ENCODE results near the gene TEKT1.

The TEKT1 gene

DNA sequence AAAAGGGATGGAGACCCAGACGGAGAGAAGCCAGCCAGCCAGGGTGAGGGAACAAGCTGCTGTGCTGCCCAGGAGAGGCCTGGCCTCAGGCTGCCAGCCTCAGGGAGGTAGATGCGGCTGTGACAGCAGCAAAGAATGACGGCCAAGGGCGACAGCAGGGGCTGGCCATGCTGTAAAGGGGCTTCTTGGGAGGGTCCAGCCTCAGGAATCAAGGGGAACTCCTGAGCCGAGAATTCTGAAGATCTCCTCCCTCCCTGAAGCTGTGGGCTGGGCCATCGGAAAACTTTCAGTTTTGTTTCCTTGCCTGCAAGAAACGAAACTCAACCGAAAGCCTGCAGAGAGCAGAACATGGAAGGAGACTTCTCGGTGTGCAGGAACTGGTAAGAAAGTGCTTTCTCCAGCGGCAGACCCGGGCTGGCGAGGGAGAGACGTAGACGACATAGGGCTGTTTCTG lies 75.8 kb downstream of the TEKT1 start, which contains the start of gene XAF1:
TSS of gene XAF1 (plus strand) at position 316 of the 454 bp plus-strand sequence. CDS start at position 349, 33 bp downstream.
- DNase-seq, result no peak

GRCh38 chr17:6755281-6755680 lies 76.2 kb downstream of the TEKT1 start:
- no peak for DNase-seq

DNA sequence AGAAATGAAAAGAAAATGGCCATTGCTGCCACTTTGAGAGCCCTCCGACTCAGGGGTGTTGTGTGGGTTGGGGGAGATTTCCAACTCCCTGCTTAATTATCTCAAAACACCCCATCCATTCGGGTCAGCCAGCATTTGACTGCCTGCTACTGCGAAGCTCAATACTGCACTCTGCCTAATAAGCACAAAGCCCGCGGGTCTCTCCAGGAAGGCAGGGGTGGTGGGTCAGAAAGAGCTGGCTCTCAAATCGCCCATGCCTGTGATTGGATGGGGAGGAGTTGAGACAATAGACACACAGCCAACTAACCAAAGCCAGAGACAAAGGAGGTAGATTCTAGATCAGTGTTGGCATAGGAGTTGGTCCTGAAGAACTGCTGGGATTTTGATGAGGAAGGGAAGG lies 78.0 kb downstream of the TEKT1 start:
- no peak for DNase-seq

GRCh38 chr17:6753006-6753445 lies 78.5 kb downstream of the TEKT1 start:
- DNase-seq, result no peak

DNA sequence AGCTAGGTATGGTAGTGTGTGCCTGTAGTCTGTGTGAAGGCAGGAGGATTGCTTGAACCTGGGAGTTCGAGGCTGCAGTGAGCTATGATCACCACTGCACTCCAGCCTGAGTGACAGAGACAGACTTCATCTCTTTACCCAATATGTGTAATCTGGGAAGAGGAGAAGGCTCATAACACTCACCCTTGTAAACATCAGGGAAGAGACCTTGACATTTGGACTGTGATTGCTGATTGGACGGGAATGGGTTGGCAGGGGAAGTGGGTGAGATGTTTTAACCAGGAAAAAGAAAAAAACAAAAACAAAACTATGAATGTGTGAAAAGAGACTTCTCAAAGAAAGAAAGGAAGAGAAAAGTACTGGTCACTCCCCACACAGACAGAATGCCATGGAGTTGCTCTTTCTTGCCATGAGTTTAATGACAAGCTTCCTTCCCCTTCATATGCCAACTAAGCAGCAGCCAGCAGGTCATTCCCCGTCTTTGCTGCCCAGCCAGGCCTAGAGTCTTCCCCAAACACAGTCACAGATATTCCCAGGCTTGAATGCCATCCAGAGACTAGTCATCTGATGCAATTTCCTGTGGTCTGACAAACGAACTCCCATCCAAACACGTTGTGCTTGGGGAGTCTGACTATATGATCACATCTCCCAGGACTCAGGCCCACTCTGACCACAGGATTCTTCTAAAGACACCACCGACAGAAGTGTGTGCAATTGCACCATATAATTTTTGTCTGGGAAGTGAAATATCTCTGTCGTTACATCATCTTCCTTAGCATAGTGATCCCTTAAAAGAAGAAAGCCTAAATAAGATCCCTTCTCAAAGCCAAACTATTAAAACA lies 79.2 kb downstream of the TEKT1 start:
- no peak for DNase-seq

GRCh38 chr17:6749519-6749918 lies 82.0 kb downstream of the TEKT1 start:
- DNase-seq, result no peak

DNA sequence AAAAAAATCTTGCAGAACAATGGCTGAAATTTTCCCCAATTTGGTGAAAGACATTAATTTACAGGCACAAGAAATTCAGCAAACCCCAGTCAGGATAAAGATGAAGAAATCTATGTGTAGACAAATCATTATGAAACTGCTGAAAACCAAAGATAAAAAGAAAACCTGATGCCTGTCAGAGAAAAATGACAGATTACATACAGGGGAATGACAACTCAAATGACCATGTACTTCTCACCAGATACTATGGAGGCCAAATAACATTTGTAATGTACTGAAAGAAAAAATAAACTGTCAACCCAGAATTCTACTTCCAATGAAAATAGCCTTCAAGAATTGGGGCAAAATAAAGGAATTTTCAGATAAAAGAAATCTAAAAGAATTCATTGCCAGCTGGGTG lies 82.9 kb downstream of the TEKT1 start:
- DNase-seq, result no peak

Measured in NCI-H1436 (cell line).